Central memory CD8-positive, alpha-beta T cell (primary cell): ENCODE results near the gene KHSRP.

Experiments
- ATAC-seq: fragments of 150-1000 bp; cut with Tn5 transposase; replicated peaks from 2 replicates; pipeline ENCODE4 v1.10.0; 2022; ENCODE audit warnings: mild to moderate bottlenecking, moderate FRiP score, moderate number of reproducible peaks; ENCODE audit not compliant: poor library complexity, severe bottlenecking; ENCODE audit errors: extremely low read depth
- DNase-seq, 2 donors: peaks; one replicate each; pipeline ENCODE4 v3.0.0; 2021; ENCODE audit warnings: low spot score in 2 of 2
- H3K27ac Mint-ChIP-seq: one replicate; pipeline ENCODE4 v1.8.0; 2022; ENCODE audit warnings: low read depth, mild to moderate bottlenecking, moderate library complexity, mixed read lengths
- H3K27me3 Mint-ChIP-seq: one replicate; pipeline ENCODE4 v1.8.0; 2022; ENCODE audit warnings: mixed read lengths
- H3K36me3 Mint-ChIP-seq: one replicate; pipeline ENCODE4 v1.8.0; 2022; ENCODE audit warnings: mild to moderate bottlenecking, moderate library complexity, mixed read lengths; ENCODE audit not compliant: insufficient read depth
- H3K4me1 Mint-ChIP-seq: one replicate; pipeline ENCODE4 v1.8.0; 2022; ENCODE audit warnings: mixed read lengths
- H3K4me3 Mint-ChIP-seq: one replicate; pipeline ENCODE4 v1.8.0; 2022; ENCODE audit warnings: mild to moderate bottlenecking, moderate library complexity, mixed read lengths
- H3K9me3 Mint-ChIP-seq: one replicate; pipeline ENCODE4 v1.8.0; 2022; ENCODE audit warnings: mixed read lengths

The KHSRP gene

DNA sequence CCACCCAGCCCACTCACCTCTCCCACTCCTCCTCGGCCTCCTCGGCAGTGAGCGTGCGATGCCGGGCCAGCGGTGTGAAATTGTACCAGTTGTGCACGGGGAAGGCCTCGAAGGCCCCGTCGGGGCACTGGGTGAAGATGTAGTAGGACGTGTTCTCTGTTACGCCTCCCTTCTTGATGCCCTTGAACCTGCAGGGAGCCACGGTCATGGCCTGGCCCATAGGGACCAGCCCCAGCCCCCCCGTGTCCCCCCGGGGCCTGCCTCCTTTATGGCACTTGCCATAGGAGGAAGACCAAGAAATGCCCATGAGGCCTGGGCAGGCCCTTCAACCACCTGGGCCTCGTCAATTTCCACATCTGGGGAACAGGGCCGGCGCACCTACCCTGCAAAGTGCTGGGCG lies 37.2 kb downstream of the KHSRP start:
- Mint-ChIP-seq H3K27ac (no peak overlapping the region), H3K4me3 (no peak overlapping the region)

DNA sequence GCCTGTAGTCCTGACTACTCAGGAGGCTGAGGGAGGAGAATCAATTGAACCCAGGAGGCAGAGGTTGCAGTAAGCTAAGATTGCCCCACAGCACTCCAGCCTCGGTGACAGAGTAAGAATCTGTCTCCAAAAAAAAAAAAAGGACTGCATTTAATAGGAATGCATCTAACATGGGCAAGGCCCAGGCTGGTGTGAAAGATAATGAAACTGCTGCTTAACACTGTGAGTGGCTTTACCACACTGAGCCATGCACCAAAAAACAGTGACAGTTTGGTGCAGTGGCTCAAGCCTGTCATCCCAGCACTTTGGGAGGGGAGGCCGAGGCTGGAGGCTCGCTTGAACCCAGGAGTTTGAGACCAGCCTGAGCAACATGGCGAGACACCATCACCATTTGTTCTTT lies 40.2 kb downstream of the KHSRP start:
- Mint-ChIP-seq H3K4me1 (no peaks in the 10 kb centered on the region), H3K27me3 (no peaks in the 10 kb centered on the region), H3K27ac (no peak overlapping the region), H3K9me3 (no peaks in the 10 kb centered on the region), H3K36me3 (peaks cover 70% of the 10 kb centered on the region), H3K4me3 (no peak overlapping the region)
- ATAC-seq = no peak
- DNase-seq = no peak

More for the DNA sequence above, 37.2 kb downstream of the KHSRP start:
- Mint-ChIP-seq H3K27me3 (no peaks in the 10 kb centered on the region), H3K36me3 (peaks cover 69% of the 10 kb centered on the region), H3K4me1 (peaks cover 15% of the 10 kb centered on the region), H3K9me3 (no peaks in the 10 kb centered on the region)
- ATAC-seq = no peak
- DNase-seq = no peak

DNA sequence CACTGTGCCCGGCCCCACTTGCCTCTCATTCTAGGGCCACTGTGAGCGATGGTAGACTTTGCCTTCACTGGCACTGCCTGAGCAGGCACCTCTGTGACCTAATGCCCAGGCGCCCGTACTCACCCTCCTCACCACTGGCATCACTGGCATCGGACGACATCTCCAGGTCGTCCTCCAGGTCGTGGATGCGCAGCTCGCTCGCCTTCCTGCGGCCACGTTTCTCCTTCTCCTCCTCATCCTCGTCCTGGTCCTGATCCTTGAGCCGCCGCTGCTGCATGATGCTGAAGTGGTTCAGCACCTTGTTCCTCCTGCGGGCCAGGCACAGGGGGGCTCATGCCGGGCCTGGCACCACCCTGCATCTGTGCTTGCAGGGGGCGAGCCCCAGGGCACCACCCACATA lies 41.4 kb downstream of the KHSRP start:
- no peaks in the 10 kb centered on the region for H3K27me3 Mint-ChIP-seq
- no peak for DNase-seq
- peaks cover 65% of the 10 kb centered on the region for H3K36me3 Mint-ChIP-seq
- no peaks in the 10 kb centered on the region for H3K9me3 Mint-ChIP-seq
- no peaks in the 10 kb centered on the region for H3K4me1 Mint-ChIP-seq
- H3K27ac Mint-ChIP-seq = peak overlapping the region; percentile 67
- ATAC-seq = no peak
- H3K4me3 Mint-ChIP-seq = no peak overlapping the region

DNA sequence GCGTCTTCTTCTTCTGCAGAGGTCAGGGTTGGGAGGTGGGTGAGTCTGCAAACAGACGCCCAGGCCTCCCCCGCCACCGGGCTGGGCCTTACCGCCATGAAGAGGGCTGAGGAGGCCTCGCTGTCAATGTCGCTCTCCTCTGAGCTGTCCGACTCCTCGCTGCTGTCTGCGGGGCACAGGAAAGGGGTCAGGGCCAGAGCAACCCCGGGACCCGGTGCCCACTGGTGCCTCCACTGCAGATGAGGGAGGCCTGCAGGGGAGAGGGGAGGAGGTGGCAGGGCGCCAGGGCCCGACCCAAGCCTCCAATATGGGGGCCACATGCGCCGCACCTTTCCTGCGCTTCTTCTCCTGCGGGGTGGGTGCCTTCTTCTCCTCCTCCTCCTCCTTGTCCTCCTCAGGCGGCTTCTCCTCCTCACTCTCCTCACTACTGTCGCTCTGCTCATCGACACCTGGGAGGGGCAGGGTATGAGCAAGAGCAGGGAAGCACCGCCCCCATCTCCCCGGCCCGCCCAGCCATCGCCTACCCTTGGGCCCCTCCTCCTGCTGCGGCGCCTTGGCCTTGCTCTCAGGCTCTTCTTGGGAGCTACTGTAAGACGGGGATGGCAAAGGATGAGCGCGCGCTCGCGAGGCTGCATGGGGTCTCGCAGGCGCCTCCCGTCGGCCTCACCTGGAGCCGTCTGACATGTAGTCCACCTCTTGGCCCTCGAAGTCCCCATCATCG lies 43.4 kb downstream of the KHSRP start:
- no peak overlapping the region for H3K4me3 Mint-ChIP-seq
- peaks cover 55% of the 10 kb centered on the region for H3K36me3 Mint-ChIP-seq
- H3K9me3 Mint-ChIP-seq = no peaks in the 10 kb centered on the region
- no peak overlapping the region for H3K27ac Mint-ChIP-seq
- H3K27me3 Mint-ChIP-seq = no peaks in the 10 kb centered on the region
- no peaks in the 10 kb centered on the region for H3K4me1 Mint-ChIP-seq
- no peak for ATAC-seq
- no peak for DNase-seq

DNA sequence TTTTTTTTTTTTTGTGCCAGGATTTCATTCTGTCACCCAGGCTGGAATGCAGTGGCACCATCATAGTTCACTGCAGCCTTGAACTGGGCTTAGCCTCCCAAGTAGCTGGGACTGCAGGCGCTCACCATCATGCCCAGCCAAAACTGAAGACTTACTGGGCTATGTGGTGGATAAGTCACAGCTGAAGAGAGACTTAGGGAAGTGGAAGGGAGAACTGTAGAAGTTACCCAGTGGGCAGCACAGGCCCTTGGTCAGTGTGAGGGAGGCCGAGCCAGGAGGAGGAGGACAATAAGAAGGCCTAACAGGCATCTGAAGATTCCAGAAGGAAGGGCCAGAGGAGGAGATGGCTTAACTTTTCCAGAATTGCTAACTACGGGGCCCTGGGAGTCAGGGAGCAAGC lies 44.9 kb downstream of the KHSRP start:
- Mint-ChIP-seq H3K4me1 (no peaks in the 10 kb centered on the region), H3K36me3 (peaks cover 42% of the 10 kb centered on the region), H3K9me3 (no peaks in the 10 kb centered on the region), H3K4me3 (no peak overlapping the region), H3K27ac (no peak overlapping the region), H3K27me3 (no peaks in the 10 kb centered on the region)
- DNase-seq = no peak
- ATAC-seq = no peak

DNA sequence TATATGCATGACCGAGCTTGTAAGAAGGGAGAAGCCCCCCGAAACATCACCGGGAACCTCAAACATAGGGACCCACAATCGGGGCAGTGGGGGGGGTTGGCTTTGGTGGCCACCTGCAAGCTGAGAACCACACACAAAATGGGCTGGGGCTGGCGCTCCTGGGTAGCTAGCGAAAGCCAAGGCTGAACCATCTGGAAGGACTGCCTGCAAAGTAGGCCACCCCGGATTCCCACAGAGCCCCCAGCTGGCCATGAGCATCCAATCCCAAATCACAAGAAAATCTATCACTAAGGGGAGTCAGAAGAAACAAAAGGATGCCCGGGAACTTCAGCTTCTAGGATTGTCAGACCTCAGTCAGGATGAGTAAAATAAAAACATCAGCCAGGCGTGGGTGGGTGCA lies 46.1 kb downstream of the KHSRP start:
- no peak overlapping the region for H3K4me3 Mint-ChIP-seq

DNA sequence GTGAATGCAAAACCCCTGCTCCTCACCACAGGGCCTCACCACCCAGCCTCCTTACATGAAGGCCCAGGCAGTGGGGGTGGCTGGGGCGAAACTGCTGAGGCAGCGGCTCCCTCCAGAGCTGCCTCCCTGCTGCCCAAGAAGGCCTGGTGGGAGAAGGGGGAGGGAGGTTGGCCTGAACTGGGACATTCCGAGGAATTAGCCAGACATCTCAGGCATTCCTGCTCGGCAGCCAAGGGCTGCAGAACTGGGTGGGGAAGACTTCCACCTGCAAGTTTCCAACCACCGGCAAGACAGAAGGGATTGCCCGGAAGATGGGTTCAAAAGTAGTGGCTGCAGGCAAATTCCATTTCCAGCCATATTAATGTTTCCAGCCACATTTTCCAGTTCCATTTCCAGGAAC lies 46.6 kb downstream of the KHSRP start:
- Mint-ChIP-seq H3K4me1 (peaks cover 7% of the 10 kb centered on the region), H3K27ac (no peak overlapping the region), H3K4me3 (no peak overlapping the region), H3K36me3 (peaks cover 32% of the 10 kb centered on the region), H3K9me3 (no peaks in the 10 kb centered on the region), H3K27me3 (no peaks in the 10 kb centered on the region)
- no peak for DNase-seq
- no peak for ATAC-seq

More for the DNA sequence above, 46.1 kb downstream of the KHSRP start:
- H3K4me1 Mint-ChIP-seq = peaks cover 5% of the 10 kb centered on the region
- DNase-seq = no peak
- ATAC-seq = no peak
- no peak overlapping the region for H3K27ac Mint-ChIP-seq
- no peaks in the 10 kb centered on the region for H3K27me3 Mint-ChIP-seq
- H3K36me3 Mint-ChIP-seq = peaks cover 35% of the 10 kb centered on the region
- H3K9me3 Mint-ChIP-seq = no peaks in the 10 kb centered on the region

DNA sequence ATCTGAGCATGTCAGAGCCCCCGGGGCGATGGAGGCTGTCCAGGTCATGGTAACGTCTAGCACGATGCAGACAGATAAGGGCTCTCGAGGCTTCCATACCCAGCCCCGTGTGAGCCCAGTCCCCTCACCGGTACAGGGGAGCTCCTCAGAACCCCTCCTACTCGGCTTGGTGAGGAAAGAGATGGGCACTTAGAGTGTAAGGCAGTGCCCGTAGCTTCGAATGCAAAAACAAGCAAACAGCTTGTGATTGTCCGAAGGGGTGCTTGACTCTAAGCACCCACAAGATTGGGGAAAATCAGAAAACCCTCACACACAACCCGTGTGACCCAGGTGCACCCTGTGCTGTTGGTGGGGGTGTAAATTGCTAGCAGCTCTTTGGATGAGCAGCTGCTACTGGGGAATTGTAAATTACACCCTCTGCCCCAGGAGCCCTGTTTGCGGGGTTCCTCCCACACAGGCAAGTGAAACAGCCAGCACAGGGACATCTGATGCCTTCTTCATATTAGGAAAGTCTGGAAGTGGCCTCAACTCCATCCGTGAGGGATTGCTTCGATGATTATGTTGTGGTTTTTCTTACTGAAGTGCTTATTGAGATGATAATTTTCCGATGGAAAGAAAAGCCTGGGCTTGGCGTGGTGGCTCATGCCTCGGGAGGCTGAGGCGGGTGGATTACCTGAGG lies 48.0 kb downstream of the KHSRP start:
- peaks cover 14% of the 10 kb centered on the region for H3K4me1 Mint-ChIP-seq
- no peaks in the 10 kb centered on the region for H3K9me3 Mint-ChIP-seq
- no peak overlapping the region for H3K27ac Mint-ChIP-seq
- DNase-seq (no peak), ATAC-seq (no peak)
- H3K27me3 Mint-ChIP-seq = no peaks in the 10 kb centered on the region
- no peak overlapping the region for H3K4me3 Mint-ChIP-seq
- peaks cover 26% of the 10 kb centered on the region for H3K36me3 Mint-ChIP-seq

DNA sequence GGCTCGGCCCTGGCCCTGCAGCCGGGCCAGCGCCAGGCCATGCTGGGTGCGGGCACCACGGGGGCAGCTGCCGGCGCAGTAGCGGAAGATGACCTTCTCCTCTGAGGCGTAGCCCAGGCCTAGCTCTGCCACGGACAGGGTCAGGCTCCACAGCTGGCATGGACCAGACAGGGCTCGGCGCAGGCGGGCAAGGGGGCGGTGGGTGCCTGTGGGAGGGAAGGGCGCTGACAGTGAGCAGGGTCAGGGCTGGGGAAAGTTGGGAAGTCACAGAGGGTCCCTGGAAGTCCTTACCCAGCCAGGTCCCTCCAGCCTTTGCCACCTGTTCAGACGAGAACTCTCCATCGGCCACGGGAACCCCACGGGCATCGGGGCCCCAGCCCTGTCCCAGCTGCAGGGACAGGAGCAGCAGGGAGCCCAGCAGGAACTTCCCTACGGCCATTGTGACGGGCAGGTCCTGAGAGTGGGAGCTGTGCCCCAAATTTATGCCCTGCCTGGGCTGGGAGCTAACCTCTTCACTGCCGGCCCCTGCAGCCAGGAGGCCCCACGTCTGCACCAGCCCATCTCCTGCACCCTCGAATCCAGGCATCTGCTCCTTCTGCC lies 49.1 kb downstream of the KHSRP start, which contains the start of gene PSPN:
Gene PSPN (minus strand): TSS at position 523 of the 600 bp plus-strand sequence. CDS start 84 bp downstream, at position 439.
- Mint-ChIP-seq H3K9me3 (no peaks in the 10 kb centered on the region), H3K4me1 (peaks cover 14% of the 10 kb centered on the region), H3K4me3 (peak within 1 kb of the TSS; percentile 7), H3K36me3 (peaks cover 19% of the 10 kb centered on the region), H3K27me3 (no peaks in the 10 kb centered on the region), H3K27ac (no peak within 1 kb of the TSS)
- ATAC-seq = no peak
- DNase-seq = no peak

DNA sequence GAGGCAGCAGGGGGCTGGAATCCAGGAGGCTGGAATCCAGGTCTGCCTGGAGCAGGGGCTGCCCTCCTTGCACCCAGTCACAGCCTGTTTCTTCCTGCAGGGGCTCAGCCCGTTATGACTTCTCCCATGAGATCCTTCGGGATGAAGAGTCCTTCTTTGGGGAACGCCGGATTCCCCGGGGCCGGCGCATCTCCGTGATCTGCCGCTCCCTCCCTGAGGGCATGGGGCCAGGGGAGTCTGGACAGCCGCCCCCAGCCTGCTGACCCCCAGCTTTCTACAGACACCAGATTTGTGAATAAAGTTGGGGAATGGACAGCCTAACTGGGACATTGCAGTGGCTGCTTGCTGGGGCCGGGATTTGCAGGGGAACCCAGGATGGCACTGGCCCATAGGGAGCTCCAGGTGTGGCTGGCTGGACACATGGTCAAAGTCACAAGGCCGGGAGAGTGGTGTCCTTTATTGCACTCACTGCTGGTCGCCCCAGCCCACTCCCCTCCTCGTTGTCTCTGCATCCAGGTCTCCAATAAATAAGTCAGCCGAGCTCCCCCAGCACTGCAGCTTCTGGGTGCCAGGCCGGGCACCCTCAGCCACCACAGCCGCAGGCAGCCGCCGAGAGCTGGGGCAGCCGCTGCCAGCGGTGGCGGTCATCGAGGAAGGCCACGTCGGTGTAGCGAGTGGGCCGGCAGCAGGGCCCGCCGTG lies 49.8 kb downstream of the KHSRP start:
- Mint-ChIP-seq H3K27ac (no peak overlapping the region), H3K4me3 (peak overlapping the region; percentile 7), H3K4me1 (peaks cover 16% of the 10 kb centered on the region), H3K27me3 (no peaks in the 10 kb centered on the region), H3K9me3 (no peaks in the 10 kb centered on the region), H3K36me3 (peaks cover 15% of the 10 kb centered on the region)
- no peak for DNase-seq
- ATAC-seq = no peak

DNA sequence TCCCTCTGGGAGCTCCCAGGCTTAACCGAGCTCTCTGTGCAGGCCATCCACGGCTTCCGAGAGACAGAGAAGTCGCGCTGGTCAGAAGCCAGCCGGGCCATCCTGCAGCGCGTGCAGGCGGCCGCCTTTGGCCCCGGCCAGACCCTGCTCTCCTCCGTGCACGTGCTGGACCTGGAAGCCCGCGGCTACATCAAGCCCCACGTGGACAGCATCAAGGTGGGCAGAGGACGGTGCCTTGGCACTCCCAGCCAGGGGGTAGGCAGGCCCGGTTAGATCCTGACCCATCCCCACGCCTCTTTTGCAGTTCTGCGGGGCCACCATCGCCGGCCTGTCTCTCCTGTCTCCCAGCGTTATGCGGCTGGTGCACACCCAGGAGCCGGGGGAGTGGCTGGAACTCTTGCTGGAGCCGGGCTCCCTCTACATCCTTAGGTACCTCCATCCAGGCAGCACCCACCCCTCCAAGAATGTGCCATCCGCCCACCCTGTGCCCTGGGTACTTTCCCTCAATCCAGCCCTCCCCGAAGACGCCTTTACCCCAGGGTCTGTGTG lies 50.4 kb downstream of the KHSRP start:
- Mint-ChIP-seq H3K4me3 (peak overlapping the region; percentile 94), H3K4me1 (peaks cover 19% of the 10 kb centered on the region), H3K27ac (no peak overlapping the region), H3K27me3 (no peaks in the 10 kb centered on the region), H3K9me3 (no peaks in the 10 kb centered on the region), H3K36me3 (peaks cover 12% of the 10 kb centered on the region)
- DNase-seq = no peak
- no peak for ATAC-seq

DNA sequence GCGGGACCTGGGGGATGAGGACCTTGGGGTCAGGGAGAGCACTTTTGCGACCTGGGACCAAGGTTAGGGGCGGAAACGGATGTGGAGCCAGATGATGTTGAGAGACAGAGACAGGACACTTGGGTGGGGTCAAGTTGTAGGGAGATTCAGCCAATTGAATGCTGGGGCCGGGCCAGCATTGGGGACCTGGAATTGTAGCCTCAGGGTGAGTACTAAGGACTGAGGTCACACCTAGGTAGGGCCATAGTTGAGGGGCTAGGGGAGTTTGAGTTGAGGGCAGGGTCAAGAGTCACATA lies 50.9 kb downstream of the KHSRP start:
- no peak for ATAC-seq
- H3K4me1 Mint-ChIP-seq = peaks cover 19% of the 10 kb centered on the region
- H3K9me3 Mint-ChIP-seq = no peaks in the 10 kb centered on the region
- no peak for DNase-seq
- peak overlapping the region; percentile 94 for H3K4me3 Mint-ChIP-seq
- H3K27ac Mint-ChIP-seq = peak overlapping the region; percentile 86
- H3K36me3 Mint-ChIP-seq = peaks cover 13% of the 10 kb centered on the region
- H3K27me3 Mint-ChIP-seq = no peaks in the 10 kb centered on the region
